Loucy (cell line): ENCODE results near the gene SMIM29.

Experiments used
- H2AFZ ChIP-seq: fragments of 200-600 bp; sonication (generic); 2 replicates; pipeline ENCODE4 v1.6.0; 2016; ENCODE audit warnings: antibody characterized with exemption, mild to moderate bottlenecking, low read length, moderate library complexity
- H3F3A ChIP-seq: fragments of 200-600 bp; 2 replicates; pipeline ENCODE4 v1.6.0; 2016; ENCODE audit warnings: antibody characterized with exemption, low read depth, mild to moderate bottlenecking
- H3K27me3 ChIP-seq: fragments of 200-600 bp; sonication (generic); 2 replicates; pipeline ENCODE4 v1.6.1; 2014; ENCODE audit warnings: low read length, mild to moderate bottlenecking; ENCODE audit not compliant: insufficient read depth, poor library complexity, severe bottlenecking
- H3K36me3 ChIP-seq: fragments of 200-600 bp; sonication (generic); 2 replicates; pipeline ENCODE4 v1.6.1; 2016; ENCODE audit warnings: low read length; ENCODE audit not compliant: insufficient read depth
- H3K4me1 ChIP-seq: fragments of 200-600 bp; sonication (generic); 2 replicates; pipeline ENCODE4 v1.5.1; 2014; ENCODE audit warnings: low read length, mild to moderate bottlenecking; ENCODE audit not compliant: insufficient read depth, poor library complexity, severe bottlenecking
- H3K4me2 ChIP-seq: fragments of 200-600 bp; sonication (generic); 2 replicates; pipeline ENCODE4 v1.6.0; 2014; ENCODE audit warnings: antibody characterized with exemption, low read length, low read depth, mild to moderate bottlenecking; ENCODE audit not compliant: poor library complexity, severe bottlenecking
- H3K4me3 ChIP-seq: fragments of 200-600 bp; sonication (generic); 2 replicates; pipeline ENCODE4 v1.5.1; 2014; ENCODE audit warnings: low read length, mild to moderate bottlenecking, mixed read lengths; ENCODE audit not compliant: poor library complexity, severe bottlenecking
- H3K79me2 ChIP-seq: fragments of 200-600 bp; sonication (generic); 2 replicates; pipeline ENCODE4 v1.6.1; 2014; ENCODE audit warnings: low read length; ENCODE audit not compliant: insufficient read depth
- H3K9ac ChIP-seq: fragments of 200-600 bp; sonication (generic); 2 replicates; pipeline ENCODE4 v1.6.0; 2014; ENCODE audit warnings: mild to moderate bottlenecking, low read depth, low read length, moderate library complexity; ENCODE audit not compliant: poor library complexity, severe bottlenecking
- H3K9me2 ChIP-seq: fragments of 200-600 bp; sonication (generic); replicated peaks from 2 replicates; pipeline ENCODE4 v1.6.1; 2016; ENCODE audit warnings: low read depth, low read length, mixed read lengths
- H3K9me3 ChIP-seq: fragments of 200-600 bp; sonication (generic); 2 replicates; pipeline ENCODE4 v1.6.1; 2014; ENCODE audit warnings: mild to moderate bottlenecking, antibody characterized with exemption, low read length, low read depth; ENCODE audit not compliant: insufficient read depth
- H4K20me1 ChIP-seq: fragments of 200-600 bp; sonication (generic); 2 replicates; pipeline ENCODE4 v1.6.0; 2014; ENCODE audit warnings: antibody characterized with exemption, low read length, mild to moderate bottlenecking; ENCODE audit not compliant: insufficient read depth, poor library complexity, severe bottlenecking
- EZH2phosphoT487 ChIP-seq: fragments of 200-600 bp; IDR thresholded peaks from 2 replicates; pipeline ENCODE4 v1.6.1; 2018; ENCODE audit warnings: antibody characterized with exemption, mild to moderate bottlenecking, moderate library complexity, borderline replicate concordance
- TF ChIP-seq, protein P1 (sequence below): fragments of 200-600 bp; sonication (generic); conservative IDR thresholded peaks from 2 replicates; pipeline ENCODE4 v1.5.1; 2014; ENCODE audit warnings: mild to moderate bottlenecking, antibody characterized with exemption, low read length

SMIM29 gene

DNA sequence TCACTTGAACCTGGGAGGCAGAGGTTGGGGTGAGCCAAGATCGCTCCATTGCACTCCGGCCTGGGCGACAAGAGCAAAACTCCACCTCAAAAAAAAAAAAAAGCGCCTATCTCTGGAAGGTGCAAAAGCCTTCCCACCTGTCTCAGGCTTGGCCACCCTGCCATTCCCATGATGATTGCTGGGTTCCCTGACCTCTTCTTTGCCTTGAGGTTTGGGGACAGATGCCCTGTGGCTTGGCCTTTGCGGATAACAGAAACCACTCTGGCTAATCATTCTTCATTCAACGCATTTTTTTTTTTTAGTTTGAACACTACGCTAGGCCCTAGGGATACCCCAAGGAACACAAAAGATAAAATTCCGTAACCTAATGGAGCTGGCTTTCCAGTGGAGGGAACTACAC is 18.9 kb downstream of the SMIM29 start:
- Histone ChIP-seq H3K4me2 (no peak overlapping the region), H3K36me3 (no peaks in the 10 kb centered on the region)

DNA sequence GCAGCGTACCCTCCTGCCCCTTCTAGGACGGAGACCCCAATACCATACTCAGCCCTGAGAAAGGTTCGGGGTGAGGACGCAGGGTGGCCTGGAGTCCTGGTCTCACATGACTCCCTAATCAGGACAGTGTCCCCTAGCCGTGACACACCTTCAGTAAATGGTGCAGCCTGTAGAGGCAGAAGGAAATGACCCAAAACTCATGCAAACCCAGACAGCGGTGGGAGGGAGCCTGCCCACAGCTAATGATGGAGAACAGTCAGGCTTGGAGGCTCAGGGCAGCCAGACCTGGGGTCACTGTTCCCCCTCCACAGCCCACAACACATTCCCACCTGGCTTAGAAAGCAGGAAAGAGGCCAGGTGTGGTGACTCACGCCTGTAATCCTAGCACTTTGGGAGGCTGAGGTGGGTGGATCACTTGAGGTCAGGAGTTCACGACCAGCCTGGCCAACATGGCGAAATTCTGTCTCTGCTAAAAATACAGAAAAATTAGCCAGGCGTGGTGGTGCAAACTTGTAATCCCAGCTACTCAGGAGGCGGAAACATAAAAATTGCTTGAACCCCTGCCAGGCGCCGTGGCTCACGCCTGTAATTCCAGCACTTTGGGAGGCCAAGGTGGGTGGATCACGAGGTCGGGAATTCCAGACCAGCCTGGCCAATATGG is 20.9 kb downstream of the SMIM29 start:
- H3K4me2 ChIP-seq, result peak overlapping the region; percentile 32
- H3K9ac ChIP-seq, result no peak overlapping the region
- H4K20me1 ChIP-seq, result no peaks in the 10 kb centered on the region
- no peaks in the 10 kb centered on the region for H3F3A ChIP-seq
- TF ChIP-seq, protein P1, sequence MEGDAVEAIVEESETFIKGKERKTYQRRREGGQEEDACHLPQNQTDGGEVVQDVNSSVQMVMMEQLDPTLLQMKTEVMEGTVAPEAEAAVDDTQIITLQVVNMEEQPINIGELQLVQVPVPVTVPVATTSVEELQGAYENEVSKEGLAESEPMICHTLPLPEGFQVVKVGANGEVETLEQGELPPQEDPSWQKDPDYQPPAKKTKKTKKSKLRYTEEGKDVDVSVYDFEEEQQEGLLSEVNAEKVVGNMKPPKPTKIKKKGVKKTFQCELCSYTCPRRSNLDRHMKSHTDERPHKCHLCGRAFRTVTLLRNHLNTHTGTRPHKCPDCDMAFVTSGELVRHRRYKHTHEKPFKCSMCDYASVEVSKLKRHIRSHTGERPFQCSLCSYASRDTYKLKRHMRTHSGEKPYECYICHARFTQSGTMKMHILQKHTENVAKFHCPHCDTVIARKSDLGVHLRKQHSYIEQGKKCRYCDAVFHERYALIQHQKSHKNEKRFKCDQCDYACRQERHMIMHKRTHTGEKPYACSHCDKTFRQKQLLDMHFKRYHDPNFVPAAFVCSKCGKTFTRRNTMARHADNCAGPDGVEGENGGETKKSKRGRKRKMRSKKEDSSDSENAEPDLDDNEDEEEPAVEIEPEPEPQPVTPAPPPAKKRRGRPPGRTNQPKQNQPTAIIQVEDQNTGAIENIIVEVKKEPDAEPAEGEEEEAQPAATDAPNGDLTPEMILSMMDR, result no peak
- no peak for TF ChIP-seq EZH2phosphoT487
- no peaks in the 10 kb centered on the region for H3K9me2 ChIP-seq
- no peak overlapping the region for H3K4me3 ChIP-seq
- no peaks in the 10 kb centered on the region for H3K9me3 ChIP-seq
- H3K79me2 ChIP-seq, result no peaks in the 10 kb centered on the region
- no peak overlapping the region for H2AFZ ChIP-seq
- H3K27me3 ChIP-seq, result no peaks in the 10 kb centered on the region
- peaks cover 26% of the 10 kb centered on the region for H3K4me1 ChIP-seq
- no peaks in the 10 kb centered on the region for H3K36me3 ChIP-seq

More for the DNA sequence above, 18.9 kb downstream of the SMIM29 start:
- H3K27me3 ChIP-seq, result no peaks in the 10 kb centered on the region
- H3K79me2 ChIP-seq, result no peaks in the 10 kb centered on the region
- H2AFZ ChIP-seq, result no peak overlapping the region
- no peaks in the 10 kb centered on the region for H4K20me1 ChIP-seq
- no peak overlapping the region for H3K9ac ChIP-seq
- H3K9me3 ChIP-seq, result no peaks in the 10 kb centered on the region
- peaks cover 14% of the 10 kb centered on the region for H3K4me1 ChIP-seq
- no peak overlapping the region for H3K4me3 ChIP-seq
- TF ChIP-seq EZH2phosphoT487, result no peak
- TF ChIP-seq, protein P1, result no peak
- no peaks in the 10 kb centered on the region for H3K9me2 ChIP-seq
- 0 out of 2 replicates have a peak, but pooled peaks cover 6% of the 10 kb centered on the region for H3F3A ChIP-seq

DNA sequence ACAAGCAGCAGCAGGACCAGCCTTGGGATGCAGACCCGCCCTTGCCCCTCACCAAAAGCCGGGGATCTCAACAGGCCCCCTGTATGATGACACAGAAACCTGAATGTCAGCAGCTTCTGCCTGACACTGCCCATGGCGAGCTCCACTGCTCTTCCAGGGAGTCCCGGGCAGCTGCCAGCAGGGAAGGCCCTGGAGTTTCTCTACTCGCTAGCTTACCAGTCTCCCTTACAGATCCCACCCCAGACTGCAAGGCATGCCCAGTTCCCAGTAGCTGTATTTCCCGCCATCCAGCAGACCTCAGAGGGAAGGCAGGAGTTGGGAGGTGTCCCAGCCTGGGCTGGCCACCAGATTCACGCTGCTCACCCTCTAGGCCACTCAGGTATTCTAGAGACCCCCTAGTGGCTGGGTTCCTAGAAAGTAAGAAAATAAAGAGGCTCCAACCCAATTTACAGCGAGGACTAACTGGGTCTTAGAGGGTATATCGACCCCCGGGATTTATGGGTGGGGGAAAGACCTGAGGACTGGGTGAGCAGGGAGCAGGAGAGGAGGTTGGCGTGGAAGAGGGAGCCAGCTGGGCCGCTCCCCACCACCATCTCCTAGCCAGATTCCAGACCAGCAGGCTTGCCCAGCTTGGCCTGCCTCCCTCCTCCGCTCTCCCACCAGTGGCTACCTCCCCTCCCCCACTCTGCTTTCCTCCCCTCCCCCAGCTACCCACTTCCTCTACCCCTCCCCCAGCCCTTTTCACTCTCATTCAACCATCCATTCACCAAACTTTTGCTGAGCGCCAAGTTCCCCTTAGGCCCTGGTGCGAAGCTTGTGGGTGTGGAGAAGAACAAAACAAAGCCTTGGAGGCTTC is 21.8 kb downstream of the SMIM29 start:
- no peaks in the 10 kb centered on the region for H4K20me1 ChIP-seq
- no peaks in the 10 kb centered on the region for H3K79me2 ChIP-seq
- H3K4me3 ChIP-seq, result no peak overlapping the region
- no peak overlapping the region for H3K9ac ChIP-seq
- H2AFZ ChIP-seq, result no peak overlapping the region
- no peaks in the 10 kb centered on the region for H3K27me3 ChIP-seq
- H3K4me1 ChIP-seq, result peaks cover 26% of the 10 kb centered on the region
- no peaks in the 10 kb centered on the region for H3K36me3 ChIP-seq
- H3K4me2 ChIP-seq, result peak overlapping the region; percentile 32
- TF ChIP-seq EZH2phosphoT487, result no peak
- TF ChIP-seq, protein P1, result peak; percentile 50
- H3F3A ChIP-seq, result no peaks in the 10 kb centered on the region
- no peaks in the 10 kb centered on the region for H3K9me3 ChIP-seq
- no peaks in the 10 kb centered on the region for H3K9me2 ChIP-seq
